Skeletal muscle cell (primary cell): ENCODE results near the gene PTPRK.

ENCODE experiments used
- DNase-seq: peaks from one replicate; pipeline ENCODE4 v3.0.0-alpha.2; 2010; ENCODE audit warnings: low read depth
- H3K4me3 ChIP-seq: 2 replicates; pipeline ENCODE4 v1.5.1; 2011; ENCODE audit warnings: low read depth, mild to moderate bottlenecking, control low read depth, low read length, moderate library complexity

Gene PTPRK

GRCh38 chr6:127971386-127971785, 549.0 kb downstream of the PTPRK start:
- H3K4me3 ChIP-seq = no peak overlapping the region
- DNase-seq = no peak

GRCh38 chr6:127969701-127970100, 550.7 kb downstream of the PTPRK start:
- no peak overlapping the region for H3K4me3 ChIP-seq
- no peak for DNase-seq

- no peak overlapping the region for H3K4me3 ChIP-seq
- DNase-seq = no peak
Measured at GRCh38 chr6:127968394-127968793, 552.0 kb downstream of the PTPRK start.

GRCh38 chr6:127967708-127968107, 552.7 kb downstream of the PTPRK start:
- no peak for DNase-seq
- H3K4me3 ChIP-seq = no peak overlapping the region

GRCh38 chr6:127966616-127967015, 553.8 kb downstream of the PTPRK start:
- no peak overlapping the region for H3K4me3 ChIP-seq
- DNase-seq = no peak

GRCh38 chr6:127963495-127963894, 556.9 kb downstream of the PTPRK start:
- DNase-seq = no peak
- H3K4me3 ChIP-seq = no peak overlapping the region

GRCh38 chr6:127959869-127960268, 560.5 kb downstream of the PTPRK start:
- no peak for DNase-seq
- H3K4me3 ChIP-seq = no peak overlapping the region

GRCh38 chr6:127956956-127957355, 563.4 kb downstream of the PTPRK start:
- no peak for DNase-seq
- H3K4me3 ChIP-seq = no peak overlapping the region

- DNase-seq = no peak
- H3K4me3 ChIP-seq = no peak overlapping the region
Measured at GRCh38 chr6:127956260-127956888, 564.0 kb downstream of the PTPRK start.

GRCh38 chr6:127954082-127954481, 566.3 kb downstream of the PTPRK start:
- H3K4me3 ChIP-seq = no peak overlapping the region
- DNase-seq = no peak

GRCh38 chr6:127952831-127953230, 567.6 kb downstream of the PTPRK start:
- no peak overlapping the region for H3K4me3 ChIP-seq
- no peak for DNase-seq

- no peak for DNase-seq
- H3K4me3 ChIP-seq = no peak overlapping the region
Measured at GRCh38 chr6:127952176-127952575, 568.2 kb downstream of the PTPRK start.

GRCh38 chr6:127951172-127951917, 569.1 kb downstream of the PTPRK start:
- no peak for DNase-seq
- no peak overlapping the region for H3K4me3 ChIP-seq

GRCh38 chr6:127950566-127951145, 569.7 kb downstream of the PTPRK start:
- DNase-seq = no peak
- H3K4me3 ChIP-seq = no peak overlapping the region

- DNase-seq = no peak
- no peak overlapping the region for H3K4me3 ChIP-seq
Measured at GRCh38 chr6:127949251-127949650, 571.1 kb downstream of the PTPRK start.

- no peak for DNase-seq
- no peak overlapping the region for H3K4me3 ChIP-seq
Measured at GRCh38 chr6:127946388-127946787, 574.0 kb downstream of the PTPRK start.

GRCh38 chr6:127945434-127946097, 574.8 kb downstream of the PTPRK start:
- H3K4me3 ChIP-seq = no peak overlapping the region
- DNase-seq = no peak

GRCh38 chr6:127941228-127941627, 579.2 kb downstream of the PTPRK start:
- no peak for DNase-seq
- no peak overlapping the region for H3K4me3 ChIP-seq

- H3K4me3 ChIP-seq = no peak overlapping the region
- no peak for DNase-seq
Measured at GRCh38 chr6:127939442-127940066, 580.8 kb downstream of the PTPRK start.

- peak; percentile 18 for DNase-seq
- H3K4me3 ChIP-seq = no peak overlapping the region
Measured at GRCh38 chr6:127938701-127939100, 581.7 kb downstream of the PTPRK start.
